NCI-H1092 treated with DMSO at 0.1 percent for 48 hours (cell line): ENCODE measurements around the gene PALLD.

Experiments used
- DNase-seq: peaks from one replicate; lab custom pipeline; 2025; lab: John Stamatoyannopoulos, UW

PALLD gene

GRCh38 chr4:168765322-168765721 is 268.5 kb downstream of the PALLD start:
- no peak for DNase-seq

- no peak for DNase-seq
Observed at GRCh38 chr4:168765726-168766125, 268.9 kb downstream of the PALLD start.

GRCh38 chr4:168766604-168767316 is 269.9 kb downstream of the PALLD start:
- no peak for DNase-seq

- DNase-seq, result no peak
Observed at GRCh38 chr4:168769416-168769815, 272.6 kb downstream of the PALLD start.

GRCh38 chr4:168769837-168770236 is 273.0 kb downstream of the PALLD start:
- DNase-seq, result no peak

- DNase-seq, result no peak
Observed at GRCh38 chr4:168771251-168771650, 274.4 kb downstream of the PALLD start.

- no peak for DNase-seq
Observed at GRCh38 chr4:168773388-168774195, 276.7 kb downstream of the PALLD start.

- no peak for DNase-seq
Observed at GRCh38 chr4:168776382-168776781, 279.5 kb downstream of the PALLD start.

- DNase-seq, result no peak
Observed at GRCh38 chr4:168777277-168777965, 280.6 kb downstream of the PALLD start.

GRCh38 chr4:168781341-168781740 is 284.5 kb downstream of the PALLD start:
- DNase-seq, result no peak

- no peak for DNase-seq
Observed at GRCh38 chr4:168781926-168782325, 285.1 kb downstream of the PALLD start.

- no peak for DNase-seq
Observed at GRCh38 chr4:168782439-168782838, 285.6 kb downstream of the PALLD start.

- DNase-seq, result no peak
Observed at GRCh38 chr4:168784786-168785461, 288.1 kb downstream of the PALLD start.

- no peak for DNase-seq
Observed at GRCh38 chr4:168787334-168787733, 290.5 kb downstream of the PALLD start.

- DNase-seq, result no peak
Observed at GRCh38 chr4:168787801-168788595, 291.1 kb downstream of the PALLD start.

GRCh38 chr4:168790898-168791297 is 294.0 kb downstream of the PALLD start:
- DNase-seq, result no peak

- DNase-seq, result no peak
Observed at GRCh38 chr4:168791376-168791775, 294.5 kb downstream of the PALLD start.

GRCh38 chr4:168793542-168793941 is 296.7 kb downstream of the PALLD start:
- DNase-seq, result no peak

- DNase-seq, result no peak
Observed at GRCh38 chr4:168794092-168794707, 297.3 kb downstream of the PALLD start.

GRCh38 chr4:168794881-168795280 is 298.0 kb downstream of the PALLD start:
- no peak for DNase-seq

- no peak for DNase-seq
Observed at GRCh38 chr4:168795346-168795745, 298.5 kb downstream of the PALLD start.
